K562 (cell line): ENCODE data around the gene CHCHD5. TPM values are rescaled to one million over a fixed set of nuclear protein-coding genes. Genes with fewer than 3 reads are reported as not detected.

Experiments
- BRCA1 ChIP-seq, 2 experiments: fragments of 450-650 bp in 1 of 2; sonication (generic) in 1 of 2; formaldehyde crosslinking in 1 of 2; IDR thresholded peaks; 2 replicates each; pipeline versions ENCODE4 v1.5.0 to v1.6.1; 2017 to 2020; ENCODE audit warnings: mild to moderate bottlenecking in 1 of 2, missing genetic modification reagents in 1 of 2
- EP300 ChIP-seq: IDR thresholded peaks from 2 replicates; pipeline ENCODE4 v1.6.1; 2012; ENCODE audit warnings: low read length, improper control_type of control experiment
- FOXA3 ChIP-seq, 2 experiments: fragments of 450-650 bp in 1 of 2; sonication (generic) in 1 of 2; formaldehyde crosslinking; IDR thresholded peaks in 1 of 2; conservative IDR thresholded peaks in 1 of 2; 2 replicates each; pipeline versions ENCODE4 v1.4.0 to v1.8.0; 2020 to 2022; ENCODE audit warnings: mild to moderate bottlenecking in 2 of 2, missing genetic modification reagents in 1 of 2
- GATA2 ChIP-seq: sonication (generic); formaldehyde crosslinking; IDR thresholded peaks from 2 replicates; pipeline ENCODE4 v1.4.0; 2020; ENCODE audit warnings: mild to moderate bottlenecking, missing genetic modification reagents
- MGA ChIP-seq: fragments of 450-650 bp; IDR thresholded peaks from 2 replicates; pipeline ENCODE4 v1.6.1; 2016; ENCODE audit warnings: mild to moderate bottlenecking, moderate library complexity
- NFYB ChIP-seq: IDR thresholded peaks from 2 replicates; pipeline ENCODE4 v1.6.1; 2011; ENCODE audit warnings: mild to moderate bottlenecking, moderate library complexity; ENCODE audit not compliant: insufficient read length; ENCODE audit errors: extremely low read depth
- NR2C1 ChIP-seq, 2 experiments: fragments of 450-650 bp; IDR thresholded peaks; 2 replicates each; pipeline ENCODE4 v1.6.1; 2017; ENCODE audit warnings: mild to moderate bottlenecking in 2 of 2, antibody characterized with exemption in 1 of 2, inconsistent platforms in 1 of 2, missing compliant biosample characterization in 1 of 2, missing genetic modification characterization in 1 of 2
- NUFIP1 ChIP-seq: fragments of 450-650 bp; IDR thresholded peaks from 2 replicates; pipeline ENCODE4 v1.6.1; 2018; ENCODE audit not compliant: partially characterized antibody
- PCBP1 ChIP-seq: fragments of 200-400 bp; formaldehyde crosslinking; IDR thresholded peaks from 2 replicates; pipeline ENCODE4 v1.6.1; 2018; ENCODE audit warnings: mild to moderate bottlenecking, low read depth, low read length; ENCODE audit not compliant: poor library complexity, severe bottlenecking
- POLR2AphosphoS5 ChIP-seq: IDR thresholded peaks from 2 replicates; pipeline ENCODE4 v1.6.1; 2011; ENCODE audit warnings: mild to moderate bottlenecking, low read depth, low read length, moderate library complexity; ENCODE audit not compliant: control insufficient read depth, insufficient read depth
- RBM25 ChIP-seq: fragments of 200-400 bp; formaldehyde crosslinking; IDR thresholded peaks from 2 replicates; pipeline ENCODE4 v1.6.1; 2018; ENCODE audit warnings: low read length, low read depth, moderate library complexity; ENCODE audit not compliant: severe bottlenecking
- SNRNP70 ChIP-seq: fragments of 200-400 bp; formaldehyde crosslinking; optimal IDR thresholded peaks from 2 replicates; pipeline ENCODE3; 2017; ENCODE audit warnings: low read depth, low read length
- TCF7 ChIP-seq: sonication (generic); IDR thresholded peaks from 2 replicates; pipeline ENCODE4 v1.6.1; 2016; ENCODE audit warnings: antibody characterized with exemption, borderline replicate concordance
- THAP12 ChIP-seq: fragments of 250-450 bp; sonication (Bioruptor Pico); IDR thresholded peaks from 2 replicates; pipeline ENCODE4 v1.9.0; 2021; ENCODE audit warnings: mild to moderate bottlenecking, inconsistent platforms
- ZKSCAN3 ChIP-seq: fragments of 250-450 bp; sonication (Bioruptor Pico); IDR thresholded peaks from 2 replicates; pipeline ENCODE4 v1.4.0; 2020
- ZNF174 ChIP-seq: fragments of 250-450 bp; sonication (Bioruptor Pico); IDR thresholded peaks from 2 replicates; pipeline ENCODE4 v1.4.0; 2020; ENCODE audit warnings: mild to moderate bottlenecking
- polyA plus RNA-seq, 8 experiments: library from polyadenylated mRNA; depleted of rRNA in 4 of 8; stranded (reverse) in 5 of 8; unstranded in 3 of 8; fragments of >200 nt; fragmentation: Nextera tagmentation in 2 of 8; fragmentation: Illumina TruSeq in 1 of 8; extraction: Ambion mirVana in 2 of 8; extraction: Trizol in 1 of 8; gene quantifications; 2 replicates each; pipeline versions ENCODE4 v1.2.1 to v1.2.3, GENCODE V29; 2011 to 2014; ENCODE audit warnings: inconsistent platforms in 1 of 8, missing spikeins in 1 of 8
- total RNA-seq, 7 experiments: library from RNA; depleted of rRNA in 6 of 7; stranded (reverse); fragments of >200 nt in 6 of 7; fragmentation: Illumina TruSeq in 2 of 7; extraction: Trizol in 2 of 7; gene quantifications; 2 replicates each; pipeline versions ENCODE4 v1.2.1 to v1.2.3, GENCODE V29; 2011 to 2021; ENCODE audit warnings: low replicate concordance in 1 of 7

The CHCHD5 gene
- total and polyA plus RNA-seq, 9 of the 15 experiments (the other 6 are each of a cell fraction or from before 2014, with no cell fraction given): 7.4 to 79.3 (median 33.4) TPM

GRCh38 chr2:112622528-112622849, 38.1 kb downstream of the CHCHD5 start (continued):
- TF ChIP-seq MGA: no peak
- TF ChIP-seq BRCA1 (IDR thresholded peaks at IDR 0.05): no peak
- no peak for TF ChIP-seq BRCA1 (CRISPR knock-in tag; IDR thresholded peaks at IDR 0.05)
- no peak for TF ChIP-seq GATA2 (CRISPR knock-in tag)
- no peak for TF ChIP-seq ZNF174 (CRISPR knock-in tag)
- no peak for TF ChIP-seq ZKSCAN3 (CRISPR knock-in tag)
- TF ChIP-seq FOXA3 (CRISPR knock-in tag; conservative IDR thresholded peaks at IDR 0.05 in 1 of 2, IDR thresholded peaks at IDR 0.05 in 1 of 2): no peak
- TF ChIP-seq NR2C1 (IDR thresholded peaks at IDR 0.05): no peak
- TF ChIP-seq NR2C1 (tag; IDR thresholded peaks at IDR 0.05): no peak
- TF ChIP-seq THAP12 (CRISPR knock-in tag): no peak
- TF ChIP-seq NUFIP1: no peak
- TF ChIP-seq POLR2AphosphoS5: no peak
- no peak for TF ChIP-seq PCBP1
- TF ChIP-seq TCF7: no peak
- TF ChIP-seq EP300: peak; percentile 43; the same call in 1 of the 2 replicates
- TF ChIP-seq SNRNP70: no peak
- TF ChIP-seq RBM25: no peak
- no peak for TF ChIP-seq NFYB
